ENCODE measurements around the gene TANC1. TPM values are rescaled to one million over a fixed set of nuclear protein-coding genes. Genes with fewer than 3 reads are reported as not detected.
"Not testable (repeated sequence)": the region's sequence is repeated elsewhere in the genome, so short reads cannot be mapped to it uniquely, and the experiment has no call there.

Gene TANC1
- total RNA-seq, 8 experiments from 2014 or later = 2.8 to 47.3 (median 6.9) TPM

- not testable (repeated sequence) for ATAC-seq (replicated peaks in 6 of 8); H3K27ac ChIP-seq
Measured at GRCh38 chr2:159140821-159141220, 172.4 kb downstream of the TANC1 start.

GRCh38 chr2:159144776-159145614, 176.6 kb downstream of the TANC1 start:
- no peak overlapping the region for H3K4me3 ChIP-seq
- in situ Hi-C loops (cut with MboI; ENCODE audit: low pct_unique_long_range_greater_than_20kb in 2 of 9, low sequenced_read_pairs in 9 of 9, unreplicated experiment in 9 of 9) = no loop called here
- no peak overlapping the region for H3K27ac ChIP-seq
- no peak for ATAC-seq (replicated peaks in 6 of 8)
- WGBS, 10 experiments = 80 to 100% (median 94%) methylated on average over 2 to 9 of the region's 9 CpGs
- peaks cover 27 to 32% of the 10 kb centered on the region in 2 donors for H3K4me1 ChIP-seq (replicated peaks in 1 of 2)

More at GRCh38 chr2:159140821-159141220, 172.4 kb downstream of the TANC1 start:
- WGBS, 10 experiments = 80 to 100% (median 100%) methylated on average over 1 to 4 of the region's 4 CpGs; no CpG with 5 or more reads in 5 of the 10 experiments
- H3K4me1 ChIP-seq (replicated peaks in 1 of 2); H3K4me3 ChIP-seq; in situ Hi-C loops (cut with MboI; ENCODE audit: low pct_unique_long_range_greater_than_20kb in 2 of 9, low sequenced_read_pairs in 9 of 9, unreplicated experiment in 9 of 9): not testable (repeated sequence)

- in situ Hi-C loops (cut with MboI; ENCODE audit: low pct_unique_long_range_greater_than_20kb in 2 of 9, low sequenced_read_pairs in 9 of 9, unreplicated experiment in 9 of 9) = no loop called here
- WGBS, 10 experiments = 80 to 100% (median 89%) methylated on average over 1 to 5 of the region's 5 CpGs; no CpG with 5 or more reads in 1 of the 10 experiments
Measured at GRCh38 chr2:159145745-159146354, 177.4 kb downstream of the TANC1 start.

GRCh38 chr2:159146996-159147666, 178.7 kb downstream of the TANC1 start:
- peaks cover 49 to 50% of the 10 kb centered on the region in 2 donors for H3K4me1 ChIP-seq (replicated peaks in 1 of 2)
- H3K4me3 ChIP-seq = no peak overlapping the region
- WGBS, 10 experiments = 19 to 100% (median 83%) methylated on average over 1 to 4 of the region's 14 CpGs; no CpG with 5 or more reads in 3 of the 10 experiments
- H3K27ac ChIP-seq = peak overlapping the region in 1 of 2 donors; percentile 37
- ATAC-seq (replicated peaks in 6 of 8) = peak in 3 of 8 experiments; percentile 72 to 94 (median 90)
- in situ Hi-C loops (cut with MboI; ENCODE audit: low pct_unique_long_range_greater_than_20kb in 2 of 9, low sequenced_read_pairs in 9 of 9, unreplicated experiment in 9 of 9) = no loop called here

More at GRCh38 chr2:159145745-159146354, 177.4 kb downstream of the TANC1 start:
- no peak for ATAC-seq (replicated peaks in 6 of 8)
- peaks cover 36 to 37% of the 10 kb centered on the region in 2 donors for H3K4me1 ChIP-seq (replicated peaks in 1 of 2)
- no peak overlapping the region for H3K27ac ChIP-seq
- H3K4me3 ChIP-seq = no peak overlapping the region

GRCh38 chr2:159147690-159148089, 179.2 kb downstream of the TANC1 start:
- in situ Hi-C loops (cut with MboI; ENCODE audit: low pct_unique_long_range_greater_than_20kb in 2 of 9, low sequenced_read_pairs in 9 of 9, unreplicated experiment in 9 of 9) = no loop called here
- WGBS, 10 experiments = 80 to 100% (median 96%) methylated on average over 1 to 3 of the region's 3 CpGs; no CpG with 5 or more reads in 2 of the 10 experiments
- Histone ChIP-seq H3K4me3 (no peak overlapping the region), H3K4me1 (replicated peaks in 1 of 2) (peaks cover 53 to 54% of the 10 kb centered on the region in 2 donors), H3K27ac (peak overlapping the region in 1 of 2 donors; percentile 37)
- ATAC-seq (replicated peaks in 6 of 8) = no peak

GRCh38 chr2:159148901-159149300, 180.5 kb downstream of the TANC1 start:
- H3K4me3 ChIP-seq = peak overlapping the region in 2 of 5 donors; percentile 2

GRCh38 chr2:159149747-159150146, 181.3 kb downstream of the TANC1 start:
- in situ Hi-C loops (cut with MboI; ENCODE audit: low pct_unique_long_range_greater_than_20kb in 2 of 9, low sequenced_read_pairs in 9 of 9, unreplicated experiment in 9 of 9) = no loop called here
- 0 to 100% (median 10%) methylated on average over 1 to 2 of the region's 2 CpGs; no CpG with 5 or more reads in 3 of the 10 experiments for WGBS, 10 experiments
- ATAC-seq (replicated peaks in 6 of 8) = peak in 5 of 8 experiments; percentile 66 to 87 (median 83)
- peak overlapping the region; percentile 53 to 92 for H3K27ac ChIP-seq
- H3K4me1 ChIP-seq (replicated peaks in 1 of 2) = peaks cover 54 to 66% of the 10 kb centered on the region in 2 donors
- H3K4me3 ChIP-seq = peak overlapping the region in 2 of 5 donors; percentile 2 to 19

More at GRCh38 chr2:159148901-159149300, 180.5 kb downstream of the TANC1 start:
- H3K4me1 ChIP-seq (replicated peaks in 1 of 2) = peaks cover 54 to 63% of the 10 kb centered on the region in 2 donors
- peak overlapping the region; percentile 53 to 92 for H3K27ac ChIP-seq
- peak in 5 of 8 experiments; percentile 5 to 34 (median 28) for ATAC-seq (replicated peaks in 6 of 8)
- WGBS, 10 experiments = 0 to 100% (median 40%) methylated on average over 1 to 7 of the region's 8 CpGs; no CpG with 5 or more reads in 1 of the 10 experiments
- in situ Hi-C loops (cut with MboI; ENCODE audit: low pct_unique_long_range_greater_than_20kb in 2 of 9, low sequenced_read_pairs in 9 of 9, unreplicated experiment in 9 of 9) = no loop called here

GRCh38 chr2:159150280-159150746, 181.9 kb downstream of the TANC1 start:
- peaks cover 56 to 66% of the 10 kb centered on the region in 2 donors for H3K4me1 ChIP-seq (replicated peaks in 1 of 2)
- 0 to 100% (median 15%) methylated on average over 1 to 8 of the region's 8 CpGs; no CpG with 5 or more reads in 1 of the 10 experiments for WGBS, 10 experiments
- in situ Hi-C loops (cut with MboI; ENCODE audit: low pct_unique_long_range_greater_than_20kb in 2 of 9, low sequenced_read_pairs in 9 of 9, unreplicated experiment in 9 of 9) = no loop called here
- H3K4me3 ChIP-seq = peak overlapping the region in 1 of 5 donors; percentile 19
- ATAC-seq (replicated peaks in 6 of 8) = peak in 5 of 8 experiments; percentile 75 to 85 (median 82)
- peak overlapping the region; percentile 51 to 92 for H3K27ac ChIP-seq

- peaks cover 65 to 71% of the 10 kb centered on the region in 2 donors for H3K4me1 ChIP-seq (replicated peaks in 1 of 2)
- ATAC-seq (replicated peaks in 6 of 8) = no peak
- H3K27ac ChIP-seq = peak overlapping the region; percentile 51 to 92
- 59 to 100% (median 89%) methylated on average over 1 to 5 of the region's 5 CpGs for WGBS, 10 experiments
- H3K4me3 ChIP-seq = no peak overlapping the region
- in situ Hi-C loops (cut with MboI; ENCODE audit: low pct_unique_long_range_greater_than_20kb in 2 of 9, low sequenced_read_pairs in 9 of 9, unreplicated experiment in 9 of 9) = no loop called here
Measured at GRCh38 chr2:159151198-159152127, 183.0 kb downstream of the TANC1 start.

- H3K4me1 ChIP-seq (replicated peaks in 1 of 2) = peaks cover 60 to 70% of the 10 kb centered on the region in 2 donors
- H3K27ac ChIP-seq = no peak overlapping the region
- in situ Hi-C loops (cut with MboI; ENCODE audit: low pct_unique_long_range_greater_than_20kb in 2 of 9, low sequenced_read_pairs in 9 of 9, unreplicated experiment in 9 of 9) = no loop called here
- no peak for ATAC-seq (replicated peaks in 6 of 8)
- 89 to 100% (median 96%) methylated on average over 1 to 4 of the region's 4 CpGs; no CpG with 5 or more reads in 1 of the 10 experiments for WGBS, 10 experiments
- no peak overlapping the region for H3K4me3 ChIP-seq
Measured at GRCh38 chr2:159152128-159152778, 183.8 kb downstream of the TANC1 start.

- H3K4me3 ChIP-seq = no peak overlapping the region
- no peak overlapping the region for H3K27ac ChIP-seq
- 58 to 100% (median 92%) methylated on average over 1 to 4 of the region's 4 CpGs; no CpG with 5 or more reads in 1 of the 10 experiments for WGBS, 10 experiments
- H3K4me1 ChIP-seq (replicated peaks in 1 of 2) = peaks cover 57 to 63% of the 10 kb centered on the region in 2 donors
- ATAC-seq (replicated peaks in 6 of 8) = no peak
- in situ Hi-C loops (cut with MboI; ENCODE audit: low pct_unique_long_range_greater_than_20kb in 2 of 9, low sequenced_read_pairs in 9 of 9, unreplicated experiment in 9 of 9) = no loop called here
Measured at GRCh38 chr2:159153063-159153462, 184.6 kb downstream of the TANC1 start.
